Activated CD8-positive, alpha-beta memory T cell treated with anti-CD3 and anti-CD28 coated beads for 48 hours (primary cell): ENCODE measurements around the gene ZNF281.

ENCODE experiments used
- DNase-seq, 3 experiments: peaks; one replicate each; pipeline ENCODE4 v3.0.0-alpha.2; 2020; ENCODE audit warnings: low read depth in 2 of 3, low spot score in 2 of 3

ZNF281 gene

DNA sequence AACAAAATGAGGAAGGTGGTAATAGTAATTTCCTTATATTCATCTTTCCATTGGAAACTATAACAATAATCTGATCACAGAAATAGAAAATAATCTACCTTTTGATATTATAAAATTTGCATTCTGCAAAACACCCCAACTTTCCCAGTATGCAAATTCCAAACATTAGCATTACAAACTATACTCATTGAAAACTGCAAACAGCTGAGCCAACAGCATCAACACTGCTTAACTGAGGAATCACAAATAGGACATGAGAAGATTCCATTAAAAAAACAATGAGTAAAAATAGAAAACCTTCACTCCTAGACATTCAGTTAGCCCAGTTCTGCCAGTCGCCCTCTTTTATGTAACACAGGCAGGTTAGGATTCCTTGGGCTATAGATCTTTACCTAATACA is 18.1 kb downstream of the ZNF281 start:
- DNase-seq: no peak

DNA sequence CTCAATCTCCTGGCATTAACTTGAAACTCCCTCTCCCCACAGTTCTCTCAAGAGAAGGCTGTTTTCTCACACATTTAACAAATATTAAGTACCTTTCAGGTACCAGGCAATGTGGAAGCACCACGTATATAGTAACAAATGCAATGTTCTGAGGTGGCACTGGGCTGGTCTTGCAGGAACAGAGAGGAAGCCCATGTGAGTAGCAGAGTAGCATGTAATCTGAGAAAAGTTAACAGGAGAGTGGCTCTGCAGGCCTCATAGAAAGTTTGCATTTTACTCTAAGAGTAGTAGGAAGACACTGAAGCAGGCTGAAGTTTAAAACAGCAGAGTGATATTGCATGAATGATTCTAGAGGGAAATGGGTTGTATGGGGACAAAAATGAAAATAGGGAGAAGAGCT is 21.0 kb downstream of the ZNF281 start:
- no peak for DNase-seq

DNA sequence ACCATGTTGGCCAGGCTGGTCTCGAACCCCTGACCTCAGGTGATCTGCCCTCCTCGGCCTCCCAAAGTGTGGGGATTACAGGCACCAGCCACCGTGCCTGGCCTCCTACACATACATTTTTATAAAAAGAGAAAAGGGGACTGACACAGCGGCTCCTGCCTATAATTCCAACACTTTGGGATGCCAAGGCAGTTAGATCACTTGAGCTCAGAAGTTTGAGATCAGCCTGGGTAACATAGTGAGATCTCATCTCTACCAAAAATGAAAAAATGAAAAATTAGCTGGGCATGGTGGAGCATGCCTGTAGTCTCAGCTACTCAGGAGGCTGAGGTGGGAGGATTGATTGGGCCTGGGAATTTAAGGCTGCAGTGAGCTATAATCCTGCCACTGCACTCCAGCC is 23.4 kb downstream of the ZNF281 start:
- DNase-seq: no peak

DNA sequence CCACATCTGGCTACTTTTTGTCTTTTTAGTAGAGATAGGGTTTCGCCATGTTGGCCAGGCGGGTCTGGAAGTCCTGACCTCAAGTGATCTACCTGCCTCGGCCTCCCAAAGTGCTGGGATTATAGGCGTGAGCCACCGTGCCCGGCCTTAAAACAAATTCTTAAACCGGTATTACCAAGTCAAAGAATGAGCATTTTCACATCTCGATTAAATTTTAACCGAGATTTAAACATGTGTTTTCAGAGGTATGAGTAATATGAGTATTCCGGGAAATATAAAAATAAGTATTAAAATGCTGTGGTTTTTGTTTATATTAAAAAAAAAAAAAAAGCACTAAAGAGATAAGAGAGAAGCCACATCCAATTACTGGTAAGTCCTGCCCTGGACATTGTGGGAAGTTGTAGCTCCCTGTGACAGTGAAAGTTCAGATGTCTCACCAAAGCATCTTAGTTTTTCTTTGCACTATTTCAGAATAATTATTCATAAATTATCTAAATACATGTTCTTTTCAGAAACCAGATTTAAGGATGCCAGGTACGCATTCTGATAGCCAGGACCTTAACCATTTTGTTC is 24.9 kb downstream of the ZNF281 start:
- no peak for DNase-seq

DNA sequence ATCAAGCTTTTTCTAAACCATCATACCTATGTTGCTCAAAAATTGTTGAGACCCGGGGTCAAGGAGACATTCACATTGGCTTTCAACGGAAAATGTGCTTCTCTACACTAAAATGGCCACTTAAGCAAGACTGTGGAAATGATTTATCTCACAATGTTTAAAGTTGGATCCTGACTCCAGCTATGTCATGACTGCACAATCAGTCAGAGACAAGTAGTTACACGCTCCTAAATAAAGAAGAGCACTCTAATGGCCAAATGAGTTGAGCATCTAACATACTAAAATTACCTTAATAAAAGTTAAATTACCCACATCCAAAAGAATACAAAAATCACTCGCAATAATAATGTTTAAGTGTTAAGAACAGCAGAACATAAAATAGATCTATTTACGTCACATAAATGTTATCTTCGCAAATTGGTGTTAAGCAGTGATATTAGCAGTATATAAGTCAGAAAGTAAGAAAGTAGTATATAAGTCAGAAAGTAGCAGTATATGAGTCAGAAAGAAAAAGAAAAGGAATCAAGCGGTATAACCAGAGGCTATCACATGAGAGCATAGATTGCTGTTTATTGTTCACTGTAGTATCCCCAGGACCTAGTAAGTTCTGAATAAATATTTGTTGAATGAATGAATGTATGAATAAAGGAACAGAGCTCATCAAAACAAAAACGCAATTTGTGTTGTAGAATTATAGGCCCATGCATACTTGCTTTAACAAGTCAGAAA is 28.4 kb downstream of the ZNF281 start:
- DNase-seq: no peak

DNA sequence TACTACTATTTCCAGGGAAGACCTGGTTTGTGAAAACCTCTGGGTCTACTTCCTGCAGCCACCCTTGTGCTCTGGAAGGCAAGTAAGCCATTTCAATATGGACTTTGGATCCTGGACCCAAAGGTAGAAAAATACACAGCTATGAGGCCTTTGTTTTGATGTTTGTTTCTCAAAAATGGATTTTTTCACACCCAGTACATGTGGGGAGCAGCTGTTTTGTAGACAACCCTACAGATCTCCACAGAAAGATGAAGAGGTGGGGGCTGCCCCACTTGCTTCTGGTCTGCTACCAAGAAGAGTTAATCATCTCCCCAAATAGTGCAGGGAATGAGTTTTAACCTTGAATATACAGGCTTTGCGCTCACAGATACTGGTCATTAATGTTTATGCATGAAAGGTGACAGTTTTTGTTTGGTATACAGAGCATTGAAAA is 29.2 kb downstream of the ZNF281 start:
- DNase-seq: no peak

DNA sequence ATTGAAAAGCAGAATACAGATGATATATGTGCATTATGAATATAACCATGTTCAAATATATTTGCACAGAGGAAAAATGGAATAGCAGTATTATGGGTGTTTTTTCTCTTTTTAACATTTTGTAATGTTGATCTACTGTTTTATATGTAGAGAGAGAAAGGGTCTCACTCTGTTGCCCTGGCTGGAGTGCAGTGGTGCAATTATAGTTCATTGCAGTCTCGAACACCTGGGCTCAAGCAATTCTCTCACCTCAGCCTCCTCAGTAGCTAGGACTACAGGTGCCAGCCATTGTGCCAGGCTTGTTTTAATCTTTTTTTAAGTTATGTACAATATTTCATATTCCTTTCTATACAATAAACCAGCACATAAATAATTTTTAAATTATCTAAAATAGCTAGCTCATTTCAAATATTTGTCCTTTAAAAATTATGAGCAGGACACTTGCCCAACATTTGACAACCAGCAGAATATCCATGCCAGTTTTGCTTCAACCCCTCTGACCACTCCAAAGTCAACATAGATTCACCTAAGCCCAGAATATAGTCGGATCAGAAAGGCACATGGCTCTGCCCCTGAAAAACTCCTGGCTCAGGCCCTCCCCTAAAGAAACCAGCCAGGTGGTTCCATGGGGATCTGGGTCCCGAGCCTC is 29.8 kb downstream of the ZNF281 start:
- DNase-seq: no peak

DNA sequence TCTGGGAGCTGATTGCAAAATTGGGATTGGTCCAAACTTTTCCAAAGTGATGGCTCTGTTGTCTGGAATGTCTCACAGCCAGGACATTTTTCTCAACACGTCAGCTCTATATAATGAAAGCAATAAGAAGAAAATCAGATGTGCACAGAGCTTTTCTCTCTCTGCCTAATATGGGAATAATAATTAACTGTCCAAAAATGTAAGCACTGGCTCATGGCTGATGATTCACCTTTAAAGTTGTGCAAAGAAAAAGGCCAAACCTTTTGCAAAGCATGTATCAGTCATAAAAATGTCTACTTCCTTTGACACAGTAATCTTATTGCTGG is 30.4 kb downstream of the ZNF281 start:
- DNase-seq: no peak

DNA sequence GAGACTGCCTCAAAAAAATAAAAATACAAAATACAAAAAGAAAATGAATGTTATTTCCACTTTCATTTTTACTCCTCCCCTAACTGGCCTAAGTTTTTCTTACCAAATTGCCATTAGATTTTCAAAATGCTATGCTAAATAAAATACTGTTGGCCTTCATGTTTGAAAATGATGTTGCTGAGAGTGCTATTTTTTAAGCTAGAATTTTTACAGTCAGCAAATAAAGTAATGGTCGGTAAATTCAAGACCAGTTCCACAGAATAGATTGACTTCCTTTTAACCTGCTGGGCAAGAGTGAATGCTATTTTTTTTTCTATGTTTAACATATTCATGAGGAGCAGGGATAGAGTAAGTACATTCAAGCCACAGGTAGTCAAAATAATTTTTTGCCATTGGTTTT is 31.7 kb downstream of the ZNF281 start:
- no peak for DNase-seq

DNA sequence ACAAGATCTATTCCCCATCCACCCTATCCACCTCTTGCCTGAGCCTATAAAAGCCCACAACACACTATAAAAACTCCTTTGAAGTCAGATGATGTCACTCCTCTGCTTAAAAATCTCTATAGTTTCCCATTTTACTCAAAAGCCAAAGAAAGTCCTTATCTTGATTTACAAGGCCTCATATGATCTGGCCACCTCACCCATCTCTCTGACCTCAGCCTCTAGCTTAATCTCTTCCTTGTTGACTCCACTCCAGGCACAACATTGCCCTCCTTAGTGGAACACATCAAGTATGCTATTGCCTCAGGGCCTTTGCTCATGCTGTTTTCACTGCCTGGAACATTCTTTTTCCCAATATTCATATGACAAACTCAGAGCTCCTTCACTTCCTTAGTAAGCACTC is 33.3 kb downstream of the ZNF281 start:
- no peak for DNase-seq

DNA sequence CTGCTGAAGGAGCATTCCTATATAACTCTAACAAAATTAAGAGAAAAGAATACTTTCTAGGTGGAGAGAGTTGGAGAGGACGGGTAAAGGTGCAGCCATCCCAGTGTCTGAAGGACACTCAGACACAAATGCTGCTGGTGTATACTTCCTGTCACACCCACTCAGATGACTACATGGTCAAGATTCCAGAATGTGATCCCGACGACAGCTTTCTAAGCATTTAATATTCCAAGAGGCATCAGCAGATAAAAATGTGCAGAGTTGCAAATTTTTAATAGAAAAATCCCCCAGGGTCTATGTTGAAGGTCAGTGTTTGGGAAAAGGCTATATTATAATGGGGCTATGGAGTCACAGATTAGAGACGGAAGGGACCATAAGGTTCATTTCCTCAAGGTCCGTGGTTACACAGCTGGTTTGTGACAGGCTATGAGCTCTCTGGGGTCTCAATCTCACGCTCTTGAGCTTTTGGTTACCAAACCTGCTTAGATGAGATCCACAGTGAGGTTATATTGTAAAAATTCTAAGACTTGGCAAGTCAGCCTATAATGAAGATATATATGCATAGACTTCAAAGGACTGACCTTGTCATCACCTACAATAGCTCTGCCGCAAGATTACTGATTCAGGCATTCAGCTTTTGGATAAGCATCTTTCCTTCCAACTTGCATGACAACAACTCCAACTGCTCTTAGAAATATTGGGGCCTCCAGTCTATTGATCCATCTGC is 35.1 kb downstream of the ZNF281 start:
- DNase-seq: no peak

DNA sequence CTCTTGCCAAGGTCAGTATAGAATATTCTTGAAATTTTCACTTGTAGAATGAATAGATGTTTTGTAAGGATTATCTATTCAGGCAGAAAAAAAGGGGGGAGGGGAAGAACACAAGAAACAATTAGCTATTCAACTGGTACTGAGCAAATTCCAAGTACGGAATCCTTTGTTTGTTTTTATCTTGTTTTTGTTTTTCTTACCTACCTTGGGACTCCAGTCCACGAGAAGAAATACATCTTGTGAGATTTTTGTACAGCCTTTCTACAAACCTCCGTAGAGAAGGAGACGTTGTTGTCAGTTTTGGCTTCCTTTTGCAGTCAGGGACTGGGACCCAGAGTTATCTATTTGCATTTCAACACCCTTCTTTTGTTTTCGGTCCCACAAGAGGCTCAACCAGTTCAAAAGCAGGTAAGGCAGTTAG is 36.0 kb downstream of the ZNF281 start:
- DNase-seq: no peak

DNA sequence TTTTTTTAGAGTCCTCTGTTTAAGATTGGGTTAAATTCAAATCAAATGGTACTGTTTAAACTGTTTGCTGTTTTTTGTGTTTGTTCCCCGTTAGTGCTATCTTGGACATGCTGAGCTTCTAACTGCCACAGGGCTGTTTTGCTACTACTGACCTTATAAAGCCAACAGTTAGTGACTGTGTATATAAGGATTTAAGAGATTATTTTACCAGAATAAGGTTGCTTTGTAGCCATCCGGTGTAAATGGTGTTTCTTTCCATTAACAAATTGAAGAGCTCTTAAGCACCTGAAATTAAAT is 37.0 kb downstream of the ZNF281 start:
- no peak for DNase-seq

DNA sequence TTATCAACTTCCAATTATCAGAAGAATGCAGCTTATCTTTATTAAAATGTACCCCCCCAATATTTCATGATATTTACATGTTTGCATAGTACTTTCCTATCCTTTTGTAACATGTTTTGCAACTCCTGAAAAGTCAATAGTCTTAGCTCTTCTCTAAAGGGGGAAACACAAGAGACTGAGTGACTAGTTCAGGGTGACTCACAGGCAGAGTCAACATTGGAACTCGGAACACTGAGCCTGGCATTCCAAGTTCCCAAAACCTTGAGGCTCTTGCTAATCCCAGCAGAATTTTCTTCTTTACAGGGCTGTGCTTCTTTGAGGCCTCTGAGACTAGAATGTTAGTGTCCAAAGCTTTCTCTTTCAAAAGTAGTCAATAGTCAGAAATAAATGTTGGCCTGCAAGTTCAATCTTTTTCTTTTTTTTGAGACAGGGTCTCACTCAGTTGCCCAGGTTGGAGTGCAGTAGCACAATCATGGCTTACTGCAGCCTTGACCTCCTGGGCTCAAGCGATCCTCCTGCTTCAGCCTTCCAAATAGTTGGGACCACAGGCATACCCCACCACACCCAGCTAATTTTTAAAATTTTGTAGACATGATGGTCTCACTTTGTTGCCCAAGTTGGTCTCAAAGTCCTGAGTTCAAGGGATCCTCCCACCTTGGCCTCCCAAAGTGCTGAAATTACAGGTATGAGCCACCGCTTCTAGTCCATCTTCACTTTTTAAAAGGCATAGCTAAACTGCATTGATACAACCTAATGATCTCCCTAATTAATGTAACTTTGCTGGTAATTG is 37.5 kb downstream of the ZNF281 start:
- DNase-seq: no peak

DNA sequence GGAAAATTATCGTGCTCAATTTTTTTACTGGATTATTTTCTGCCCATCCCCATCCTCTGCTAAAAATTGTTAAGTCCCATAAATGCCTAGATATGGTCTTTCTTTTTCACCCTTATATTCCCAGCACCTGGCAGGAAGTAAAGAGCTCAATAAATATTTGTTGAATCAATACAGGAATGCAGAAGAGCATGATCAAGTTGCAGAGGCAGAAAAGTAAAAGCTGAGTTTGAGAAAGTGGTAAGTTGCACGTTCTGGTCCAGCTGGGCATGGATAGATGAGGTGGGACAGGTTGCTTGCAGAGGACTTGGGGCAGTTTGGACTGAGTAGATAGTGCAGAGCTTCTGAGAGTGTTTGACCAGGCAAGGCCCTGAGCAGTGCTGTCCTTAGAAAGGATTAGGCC is 40.1 kb downstream of the ZNF281 start:
- no peak for DNase-seq

DNA sequence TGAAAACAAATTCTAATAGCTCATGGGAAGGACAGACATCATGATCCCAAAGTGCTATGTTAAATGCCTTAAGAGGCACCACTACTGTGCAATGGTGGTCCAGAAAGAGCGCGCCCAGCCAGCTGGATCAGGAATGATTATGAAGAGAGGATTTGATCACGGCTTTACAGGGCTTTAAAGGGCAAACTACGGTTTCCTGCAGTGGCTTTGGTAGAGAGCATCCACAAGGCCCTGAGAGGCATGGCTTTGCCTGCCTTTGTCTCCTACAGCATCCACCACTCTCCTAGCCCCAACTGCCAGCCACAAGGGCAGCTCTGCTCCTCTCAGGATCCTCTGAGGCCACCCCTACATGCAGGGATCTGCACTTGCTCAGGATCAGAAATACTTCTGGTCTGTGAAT is 40.7 kb downstream of the ZNF281 start:
- no peak for DNase-seq

DNA sequence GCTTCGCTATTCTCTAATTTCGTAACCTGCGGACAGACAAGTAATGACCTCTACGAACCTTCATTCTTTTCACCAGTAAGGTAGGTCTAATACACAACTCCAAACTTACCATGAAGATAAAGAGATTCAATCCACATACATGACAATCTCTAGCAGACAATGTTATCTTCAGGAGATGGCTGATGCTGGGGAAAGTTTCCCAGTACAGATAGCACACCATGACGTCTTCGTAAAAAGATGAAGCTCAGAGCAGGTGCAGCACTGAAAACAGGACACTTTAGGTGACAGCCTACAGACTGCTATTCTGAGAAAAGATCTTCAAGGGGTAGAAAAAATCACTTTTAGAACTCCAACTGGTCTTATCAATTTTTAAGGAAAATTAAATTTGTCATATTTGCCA is 41.3 kb downstream of the ZNF281 start:
- no peak for DNase-seq

DNA sequence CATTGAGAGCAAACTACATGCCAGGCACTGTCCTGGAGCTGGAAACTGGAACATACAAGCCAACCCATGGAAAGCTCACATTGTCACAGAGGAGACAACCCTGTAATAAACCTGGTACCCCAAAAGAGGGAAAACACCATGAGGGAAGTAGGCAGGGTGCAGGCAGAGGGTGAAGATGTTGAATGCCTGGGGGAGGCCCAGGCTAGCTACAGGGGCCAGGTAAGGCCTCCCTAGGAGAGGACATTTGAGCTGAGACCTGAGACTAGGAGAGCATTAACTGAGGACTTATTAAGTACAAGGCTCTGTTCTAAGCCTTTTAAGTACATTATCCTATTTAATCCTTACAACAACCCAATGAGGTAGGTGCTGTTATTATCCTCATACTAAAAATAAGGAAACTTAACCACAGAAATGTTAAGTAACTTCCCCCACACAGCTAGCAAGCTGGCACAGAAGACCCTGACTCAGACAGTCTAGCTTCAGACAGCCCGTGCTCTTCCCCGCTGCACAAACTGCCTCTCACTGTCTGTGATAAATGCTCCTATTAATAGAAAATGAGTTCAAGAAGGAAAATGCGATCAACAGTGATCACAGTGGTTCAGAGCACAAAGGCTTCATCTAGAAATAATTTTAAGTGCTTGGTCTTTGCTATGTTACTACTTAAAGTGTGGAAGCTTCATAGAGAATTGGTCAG is 41.8 kb downstream of the ZNF281 start:
- DNase-seq: no peak

DNA sequence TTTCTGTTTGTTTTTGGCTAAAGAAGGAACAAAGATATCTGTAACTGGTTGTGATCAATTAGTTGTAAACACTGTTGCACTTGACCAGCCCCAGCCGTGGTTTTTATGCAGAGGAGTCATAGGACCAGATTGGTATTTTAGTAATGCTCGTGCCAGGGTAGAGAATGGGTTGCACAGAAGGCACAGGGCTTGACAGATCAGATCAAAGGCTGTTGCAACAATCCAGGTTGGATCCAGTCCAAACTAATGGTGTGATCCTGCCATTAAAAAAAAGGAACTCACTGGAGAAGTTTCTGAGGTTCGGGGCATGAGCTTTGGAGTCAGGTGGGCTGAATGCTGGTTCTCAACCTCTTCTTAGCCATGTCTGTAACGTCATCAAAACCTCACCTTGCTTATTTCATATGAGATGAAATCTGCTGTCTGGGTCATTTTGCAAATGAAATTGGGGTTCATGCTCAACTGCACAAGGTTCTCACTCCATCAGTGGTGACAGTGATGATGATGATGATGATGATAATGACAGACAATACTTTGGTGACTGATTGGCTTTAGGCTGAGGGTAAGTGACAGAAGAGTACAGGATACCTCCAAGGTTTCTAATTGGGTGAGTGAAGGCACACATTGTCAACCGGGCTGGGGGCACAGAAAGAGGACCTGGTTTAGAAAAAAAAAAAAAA is 43.1 kb downstream of the ZNF281 start:
- DNase-seq: no peak

DNA sequence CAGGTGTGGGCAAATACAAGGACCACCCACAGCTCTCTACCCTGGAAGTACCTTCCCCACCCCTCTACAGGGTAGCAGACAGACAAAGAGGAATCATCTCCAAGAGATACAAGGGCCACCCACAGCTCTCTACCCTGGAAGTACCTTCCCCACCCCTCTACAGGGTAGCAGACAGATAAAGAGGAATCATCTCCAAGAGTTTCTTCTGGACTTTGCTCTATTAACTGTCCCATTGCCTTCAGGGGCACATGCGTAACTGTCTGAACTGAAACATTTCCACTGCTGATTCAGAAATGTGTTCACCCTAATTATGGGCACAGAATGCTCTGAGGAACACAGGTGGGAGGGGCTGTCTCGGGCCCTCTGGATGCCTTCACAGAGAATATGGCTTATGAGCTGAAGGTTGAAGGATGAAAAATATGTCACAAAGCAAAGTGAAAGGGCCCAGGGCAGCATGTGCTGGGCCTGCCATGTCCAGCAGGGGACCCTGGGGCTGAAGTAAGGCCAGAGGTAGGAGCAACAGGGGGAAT is 43.9 kb downstream of the ZNF281 start:
- DNase-seq: no peak
